H1 (cell line): ENCODE data around the gene ZBTB42. TPM values are rescaled to one million over a fixed set of nuclear protein-coding genes. Genes with fewer than 3 reads are reported as not detected.

ENCODE experiments used
- CTCF ChIA-PET: fragments of 300-600 bp; sonication (Branson Sonifier 250); formaldehyde crosslinking; loops from one replicate; lab custom pipeline; 2021; ENCODE audit not compliant: partially characterized antibody; lab: Charles Lee
- POLR2A ChIA-PET: fragments of 300-600 bp; sonication (Branson Sonifier 250); formaldehyde crosslinking; loops from one replicate; lab custom pipeline; 2021; ENCODE audit warnings: inconsistent platforms; ENCODE audit not compliant: partially characterized antibody; lab: Charles Lee
- DNase-seq, 2 experiments: peaks; one replicate each; pipeline versions ENCODE4 v3.0.0 to v3.0.0-alpha.2; 2010 to 2022; ENCODE audit warnings: low spot score in 2 of 2, low read depth in 1 of 2, mixed read lengths in 1 of 2
- FAIRE-seq: peaks from 2 replicates; lab custom pipeline; 2011; peaks lifted over from hg19 to GRCh38; lab: Jason Lieb, UNC
- H2AFZ ChIP-seq: 2 replicates; pipeline ENCODE4 v1.8.1; 2012; ENCODE audit warnings: low read length, inconsistent platforms
- H2AK5ac ChIP-seq: 2 replicates; pipeline ENCODE4 v1.6.1; 2013; ENCODE audit warnings: low read depth, low read length
- H2BK120ac ChIP-seq: replicated peaks from 2 replicates; pipeline ENCODE3; 2013; ENCODE audit warnings: low read depth, low read length, inconsistent platforms
- H2BK12ac ChIP-seq: 2 replicates; pipeline ENCODE4 v1.6.1; 2013; ENCODE audit warnings: low read depth, low read length
- H2BK15ac ChIP-seq: 2 replicates; pipeline ENCODE4 v1.6.1; 2013; ENCODE audit warnings: low read length
- H2BK20ac ChIP-seq: 2 replicates; pipeline ENCODE4 v1.6.1; 2013; ENCODE audit warnings: low read length
- H2BK5ac ChIP-seq: 2 replicates; pipeline ENCODE4 v1.6.1; 2013; ENCODE audit warnings: low read depth, low read length
- H3K14ac ChIP-seq: 2 replicates; pipeline ENCODE4 v1.6.1; 2013; ENCODE audit warnings: inconsistent platforms; ENCODE audit not compliant: insufficient read length
- H3K18ac ChIP-seq: 2 replicates; pipeline ENCODE4 v1.6.1; 2013; ENCODE audit warnings: low read length; ENCODE audit errors: extremely low read depth
- H3K23ac ChIP-seq: 2 replicates; pipeline ENCODE4 v1.6.1; 2013; ENCODE audit warnings: inconsistent platforms; ENCODE audit not compliant: insufficient read length
- H3K23me2 ChIP-seq: 2 replicates; pipeline ENCODE4 v1.6.1; 2013; ENCODE audit warnings: low read depth, low read length
- H3K27ac ChIP-seq: 2 replicates; pipeline ENCODE4 v1.6.1; 2011; ENCODE audit warnings: low read depth, low read length, inconsistent platforms
- H3K27me3 ChIP-seq, 4 experiments: replicated peaks in 1 of 4; 1 replicate in 1 of 4; 2 replicates in 3 of 4; pipeline versions ENCODE4 v1.6.1 to v1.8.1; 2011 to 2013; ENCODE audit warnings: low read length in 3 of 4, mild to moderate bottlenecking in 3 of 4, inconsistent platforms in 2 of 4, mixed read lengths in 2 of 4, moderate library complexity in 1 of 4; ENCODE audit not compliant: control insufficient read depth in 3 of 4, insufficient read depth in 3 of 4; ENCODE audit errors: extremely low read depth in 1 of 4
- H3K36me3 ChIP-seq, 4 experiments: 2 replicates each; pipeline versions ENCODE4 v1.6.1 to v1.8.1; 2011 to 2013; ENCODE audit warnings: mild to moderate bottlenecking in 4 of 4, low read length in 3 of 4, moderate library complexity in 2 of 4, control low read depth in 1 of 4, inconsistent platforms in 1 of 4; ENCODE audit not compliant: insufficient read depth in 4 of 4, control insufficient read depth in 2 of 4
- H3K4ac ChIP-seq: replicated peaks from 2 replicates; pipeline ENCODE3; 2013; ENCODE audit warnings: low read length, low read depth, mixed read lengths, inconsistent platforms; ENCODE audit not compliant: insufficient read length
- H3K4me1 ChIP-seq, 4 experiments: replicated peaks in 1 of 4; 1 replicate in 1 of 4; 2 replicates in 3 of 4; pipeline versions ENCODE4 v1.6.1 to v1.8.1; 2011 to 2013; ENCODE audit warnings: low read length in 3 of 4, inconsistent platforms in 2 of 4, mixed read lengths in 1 of 4; ENCODE audit not compliant: insufficient read depth in 4 of 4, control insufficient read depth in 3 of 4
- H3K4me2 ChIP-seq, 2 experiments: 2 replicates each; pipeline versions ENCODE4 v1.6.1 to v1.8.1; 2011 to 2013; ENCODE audit warnings: low read depth in 2 of 2, low read length in 2 of 2, control low read depth in 1 of 2, inconsistent platforms in 1 of 2, mild to moderate bottlenecking in 1 of 2; ENCODE audit not compliant: insufficient read depth in 1 of 2
- H3K4me3 ChIP-seq, 4 experiments: fragments of 200-600, 300-600 bp in 1 of 4; sonication (generic), shearing (Covaris generic), sonication (Bioruptor Twin) in 1 of 4; 2 replicates each; pipeline versions ENCODE4 v1.5.1 to v1.8.1; 2011 to 2016; ENCODE audit warnings: low read length in 4 of 4, low read depth in 3 of 4, control low read depth in 2 of 4, inconsistent platforms in 2 of 4, mild to moderate bottlenecking in 2 of 4, mixed read lengths in 1 of 4, moderate library complexity in 1 of 4; ENCODE audit not compliant: insufficient read depth in 2 of 4; ENCODE audit errors: extremely low read depth in 1 of 4
- H3K56ac ChIP-seq: replicated peaks from 2 replicates; pipeline ENCODE3; 2013; ENCODE audit warnings: low read depth, mild to moderate bottlenecking, mixed read lengths, low read length, inconsistent platforms; ENCODE audit not compliant: insufficient read length
- H3K79me1 ChIP-seq: 2 replicates; pipeline ENCODE4 v1.6.1; 2013; ENCODE audit warnings: low read depth, low read length, control low read depth
- H3K79me2 ChIP-seq, 2 experiments: 2 replicates each; pipeline versions ENCODE4 v1.6.1 to v1.8.1; 2012 to 2013; ENCODE audit warnings: low read length in 2 of 2, mild to moderate bottlenecking in 2 of 2, inconsistent platforms in 1 of 2; ENCODE audit not compliant: insufficient read depth in 2 of 2, control insufficient read depth in 1 of 2
- H3K9ac ChIP-seq, 4 experiments: replicated peaks in 1 of 4; 1 replicate in 1 of 4; 2 replicates in 3 of 4; pipeline versions ENCODE4 v1.6.1 to v1.8.1; 2011 to 2013; ENCODE audit warnings: low read depth in 3 of 4, low read length in 3 of 4, control low read depth in 2 of 4, mild to moderate bottlenecking in 2 of 4, moderate library complexity in 2 of 4, inconsistent platforms in 1 of 4; ENCODE audit errors: extremely low read depth in 1 of 4
- H3K9me3 ChIP-seq, 2 experiments: 2 replicates each; pipeline versions ENCODE4 v1.6.1 to v1.8.1; 2012 to 2013; ENCODE audit warnings: mild to moderate bottlenecking in 2 of 2, moderate library complexity in 2 of 2, control low read depth in 1 of 2, inconsistent platforms in 1 of 2, low read depth in 1 of 2, low read length in 1 of 2, mixed read lengths in 1 of 2; ENCODE audit not compliant: insufficient read depth in 2 of 2
- H4K20me1 ChIP-seq, 2 experiments: replicated peaks in 1 of 2; 2 replicates each; pipeline versions ENCODE3 to v1.8.1; 2011 to 2013; ENCODE audit warnings: inconsistent platforms in 2 of 2, low read length in 2 of 2, mild to moderate bottlenecking in 1 of 2; ENCODE audit not compliant: insufficient read depth in 2 of 2, control insufficient read depth in 1 of 2
- H4K5ac ChIP-seq: 2 replicates; pipeline ENCODE4 v1.6.1; 2013; ENCODE audit warnings: low read length, low read depth, mixed read lengths, inconsistent platforms; ENCODE audit not compliant: insufficient read length
- H4K8ac ChIP-seq: 2 replicates; pipeline ENCODE4 v1.8.0; 2013; ENCODE audit warnings: mild to moderate bottlenecking, moderate library complexity, low read length, inconsistent platforms; ENCODE audit not compliant: insufficient read depth; ENCODE audit errors: extremely low read depth
- H4K91ac ChIP-seq: replicated peaks from 2 replicates; pipeline ENCODE3; 2013; ENCODE audit warnings: low read length, mixed read lengths, inconsistent platforms; ENCODE audit not compliant: insufficient read length
- FOSL1 ChIP-seq: IDR thresholded peaks from 2 replicates; pipeline ENCODE4 v1.6.1; 2011; ENCODE audit warnings: mild to moderate bottlenecking, low read depth, low read length, moderate library complexity; ENCODE audit not compliant: insufficient read depth
- SAP30 ChIP-seq: fragments of 300-600 bp; sonication (generic); IDR thresholded peaks from 2 replicates; pipeline ENCODE4 v1.7.1; 2012; ENCODE audit warnings: low read length, moderate library complexity, mild to moderate bottlenecking, inconsistent platforms; ENCODE audit not compliant: insufficient read depth, insufficient replicate concordance
- SP1 ChIP-seq: IDR thresholded peaks from 2 replicates; pipeline ENCODE4 v1.6.1; 2011; ENCODE audit warnings: low read depth, low read length
- SP2 ChIP-seq: IDR thresholded peaks from 2 replicates; pipeline ENCODE4 v1.6.1; 2012; ENCODE audit warnings: mild to moderate bottlenecking, low read length, inconsistent platforms
- SRF ChIP-seq: IDR thresholded peaks from 2 replicates; pipeline ENCODE4 v1.6.1; 2011; ENCODE audit warnings: mild to moderate bottlenecking, low read depth, low read length, moderate library complexity
- TAF7 ChIP-seq: optimal IDR thresholded peaks from 2 replicates; pipeline ENCODE3; 2011; ENCODE audit warnings: low read depth, mild to moderate bottlenecking, inconsistent platforms, low read length, moderate library complexity, borderline replicate concordance
- TCF12 ChIP-seq: IDR thresholded peaks from 2 replicates; pipeline ENCODE4 v1.6.1; 2011; ENCODE audit warnings: low read depth, mild to moderate bottlenecking, low read length
- WGBS, 2 experiments: shearing (Covaris generic) in 1 of 2; methylation state at CpG; one replicate each; pipeline versions ENCODE4 v1.1.6 to v1.1.7; 2013 to 2015; ENCODE audit warnings: low lambda C conversion rate in 2 of 2, mixed read lengths in 2 of 2, inconsistent platforms in 1 of 2, low coverage in 1 of 2, missing lambda C conversion rate in 1 of 2; ENCODE audit not compliant: insufficient replicate concordance in 2 of 2, insufficient coverage in 1 of 2, insufficient read length in 1 of 2; ENCODE audit errors: extremely low coverage in 1 of 2, missing lambda C conversion rate in 1 of 2; 5-methylcytosine and 5-hydroxymethylcytosine counted together
- polyA plus RNA-seq, 7 experiments: library from polyadenylated mRNA; depleted of rRNA in 3 of 7; stranded (reverse) in 5 of 7; unstranded in 2 of 7; fragments of >200 nt in 5 of 7; fragments of 200-250 nt in 2 of 7; gene quantifications; 1 replicate in 5 of 7; 2 replicates in 1 of 7; 4 replicates in 1 of 7; pipeline versions ENCODE4 v1.2.1 to v1.2.3, GENCODE V29; 2011 to 2013; ENCODE audit warnings: missing spikeins in 2 of 7, mixed read lengths in 2 of 7
- total RNA-seq: library from RNA; stranded (reverse); fragmentation: NEBNext Ultra II Directional; extraction: Animal tissue kit (Norgen Biotek cat#: 25700); gene quantifications from 2 replicates; pipeline ENCODE4 v1.2.1, GENCODE V29; 2021

The ZBTB42 gene
- total and polyA plus RNA-seq, 2 of the 8 experiments (the other 6 are each of a cell fraction or from before 2014, with no cell fraction given), result 2.8 to 3.1 TPM

GRCh38 chr14:104779776-104780512, 21.0 kb upstream of the ZBTB42 start:
- H3K27me3 ChIP-seq, result no peaks in the 10 kb centered on the region
- no peak overlapping the region for H3K23ac ChIP-seq
- no peak overlapping the region for H2BK120ac ChIP-seq
- H4K8ac ChIP-seq, result peak overlapping the region; percentile 51
- CTCF ChIA-PET, result interaction anchor here (0.6 to 4.9 kb wide), 10 partner anchors 9 to 160 kb away, joined by 3 to 35 read pairs (median 6); no protein-coding TSS in a partner anchor
- no peak overlapping the region for H2AK5ac ChIP-seq
- DNase-seq (no peak), FAIRE-seq (no peak)
- H2BK12ac ChIP-seq, result no peak overlapping the region
- no peak overlapping the region for H2AFZ ChIP-seq
- H4K91ac ChIP-seq, result no peak overlapping the region
- WGBS, 2 experiments, result 96% methylated on average over 30 of the region's 32 CpGs; no CpG with 5 or more reads in 1 of the 2 experiments
- H2BK15ac ChIP-seq, result no peak overlapping the region
- H4K20me1 ChIP-seq, result peaks cover 11 to 18% of the 10 kb centered on the region in 2 experiments
- H3K4me1 ChIP-seq, result no peaks in the 10 kb centered on the region
- no peak overlapping the region for H3K4me3 ChIP-seq
- H3K27ac ChIP-seq, result no peak overlapping the region
- H3K18ac ChIP-seq, result no peak overlapping the region
- H3K14ac ChIP-seq, result no peak overlapping the region
- no peak overlapping the region for H3K9ac ChIP-seq
- H3K36me3 ChIP-seq, result peaks cover 0 to 3% (median 0%) of the 10 kb centered on the region in 4 experiments; a peak in 1 of 8 replicates
- no peak overlapping the region for H3K56ac ChIP-seq
- H4K5ac ChIP-seq, result no peak overlapping the region
- H3K4ac ChIP-seq, result no peak overlapping the region
- no peak overlapping the region for H3K4me2 ChIP-seq
- H3K23me2 ChIP-seq, result no peaks in the 10 kb centered on the region
- no peaks in the 10 kb centered on the region for H3K79me2 ChIP-seq
- H3K9me3 ChIP-seq, result no peaks in the 10 kb centered on the region; a peak in 1 of 4 replicates
- no peaks in the 10 kb centered on the region; the same call in 1 of the 2 replicates for H3K79me1 ChIP-seq
- no peak overlapping the region for H2BK20ac ChIP-seq
- no peak overlapping the region for H2BK5ac ChIP-seq
- POLR2A ChIA-PET, result interaction anchor here (1.2 to 1.6 kb wide), 3 partner anchors 11 to 116 kb away, joined by 3 to 5 read pairs (median 4); no protein-coding TSS in a partner anchor
- TF ChIP-seq SP2 (no peak), TAF7 (no peak), SRF (no peak), SAP30 (no peak), TCF12 (no peak), SP1 (no peak), FOSL1 (no peak)
